IPS-NIHi11 (cell line): ENCODE data around the gene INSL6.
"Not testable (repeated sequence)": the region's sequence is repeated elsewhere in the genome, so short reads cannot be mapped to it uniquely, and the experiment has no call there.

Experiments
- DNase-seq: peaks from one replicate; pipeline ENCODE4 v3.0.0; 2012; ENCODE audit warnings: mixed read lengths, low spot score

INSL6 gene

GRCh38 chr9:5185220-5185840 lies at the start of gene INSL6:
Gene INSL6 (minus strand): TSS chr9:5185639. CDS start chr9:5185602, 37 bp downstream.
- DNase-seq = no peak

GRCh38 chr9:5231212-5231611 lies 45.8 kb upstream of the INSL6 start, which contains the start of gene INSL4:
Gene INSL4 (plus strand): TSS chr9:5231419. CDS start chr9:5231524, 105 bp downstream.
- no peak for DNase-seq

- DNase-seq = no peak
Observed at GRCh38 chr9:5230554-5230953, 45.1 kb upstream of the INSL6 start.

GRCh38 chr9:5205071-5205470 lies 19.6 kb upstream of the INSL6 start:
- no peak for DNase-seq

GRCh38 chr9:5195463-5195862 lies 10.0 kb upstream of the INSL6 start:
- no peak for DNase-seq

GRCh38 chr9:5193345-5193744 lies 7.9 kb upstream of the INSL6 start:
- no peak for DNase-seq

GRCh38 chr9:5191985-5192384 lies 6.5 kb upstream of the INSL6 start:
- no peak for DNase-seq

GRCh38 chr9:5188060-5188984 lies 2.9 kb upstream of the INSL6 start:
- DNase-seq = no peak

GRCh38 chr9:5186416-5187169 lies 1.2 kb upstream of the INSL6 start:
- peak; percentile 71 for DNase-seq

- DNase-seq = no peak
Observed at GRCh38 chr9:5184776-5185175, 663 bp downstream of the INSL6 start.

- not testable (repeated sequence) for DNase-seq
Observed at GRCh38 chr9:5180631-5181030, 4.8 kb downstream of the INSL6 start.

- no peak for DNase-seq
Observed at GRCh38 chr9:5178126-5178805, 7.2 kb downstream of the INSL6 start.

GRCh38 chr9:5146241-5146640 lies 39.2 kb downstream of the INSL6 start:
- no peak for DNase-seq

GRCh38 chr9:5144217-5144616 lies 41.2 kb downstream of the INSL6 start:
- DNase-seq = no peak

GRCh38 chr9:5140151-5140550 lies 45.3 kb downstream of the INSL6 start:
- no peak for DNase-seq

GRCh38 chr9:5122516-5122915 lies 62.9 kb downstream of the INSL6 start:
- DNase-seq = no peak

- DNase-seq = no peak
Observed at GRCh38 chr9:5122116-5122515, 63.3 kb downstream of the INSL6 start.

- DNase-seq = no peak
Observed at GRCh38 chr9:5113994-5114748, 71.3 kb downstream of the INSL6 start.
